ENCODE results near the gene ARHGAP20.

- TF ChIP-seq POLR2A (IDR thresholded peaks at IDR 0.05) (no peak), POLR2AphosphoS5 (IDR thresholded peaks at IDR 0.05) (peak in 1 of 3 donors; percentile 10), EP300 (IDR thresholded peaks at IDR 0.05) (no peak)
- TF ChIP-seq, protein P1, sequence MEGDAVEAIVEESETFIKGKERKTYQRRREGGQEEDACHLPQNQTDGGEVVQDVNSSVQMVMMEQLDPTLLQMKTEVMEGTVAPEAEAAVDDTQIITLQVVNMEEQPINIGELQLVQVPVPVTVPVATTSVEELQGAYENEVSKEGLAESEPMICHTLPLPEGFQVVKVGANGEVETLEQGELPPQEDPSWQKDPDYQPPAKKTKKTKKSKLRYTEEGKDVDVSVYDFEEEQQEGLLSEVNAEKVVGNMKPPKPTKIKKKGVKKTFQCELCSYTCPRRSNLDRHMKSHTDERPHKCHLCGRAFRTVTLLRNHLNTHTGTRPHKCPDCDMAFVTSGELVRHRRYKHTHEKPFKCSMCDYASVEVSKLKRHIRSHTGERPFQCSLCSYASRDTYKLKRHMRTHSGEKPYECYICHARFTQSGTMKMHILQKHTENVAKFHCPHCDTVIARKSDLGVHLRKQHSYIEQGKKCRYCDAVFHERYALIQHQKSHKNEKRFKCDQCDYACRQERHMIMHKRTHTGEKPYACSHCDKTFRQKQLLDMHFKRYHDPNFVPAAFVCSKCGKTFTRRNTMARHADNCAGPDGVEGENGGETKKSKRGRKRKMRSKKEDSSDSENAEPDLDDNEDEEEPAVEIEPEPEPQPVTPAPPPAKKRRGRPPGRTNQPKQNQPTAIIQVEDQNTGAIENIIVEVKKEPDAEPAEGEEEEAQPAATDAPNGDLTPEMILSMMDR (IDR thresholded peaks at IDR 0.05): no peak
These were observed 3.3 kb upstream of the ARHGAP20 start for GRCh38 chr11:110715541-110715940.

Data from stomach (tissue), 4 donors.